SH-SY5Y (cell line): ENCODE data around the gene CFD.

ENCODE experiments used
- GATA2 ChIP-seq: IDR thresholded peaks from 2 replicates; pipeline ENCODE4 v1.6.1; 2011; ENCODE audit warnings: mild to moderate bottlenecking, low read depth, low read length
- GATA3 ChIP-seq: IDR thresholded peaks from 2 replicates; pipeline ENCODE4 v1.6.1; 2011; ENCODE audit warnings: low read depth, mild to moderate bottlenecking, low read length, moderate library complexity

CFD gene

GRCh38 chr19:899336-900042, 40.0 kb downstream of the CFD start:
- TF ChIP-seq GATA3 (no peak), GATA2 (no peak)

GRCh38 chr19:900043-900301, 40.5 kb downstream of the CFD start:
- TF ChIP-seq GATA3 = no peak
- no peak for TF ChIP-seq GATA2

- TF ChIP-seq GATA3 (no peak), GATA2 (no peak)
Measured at GRCh38 chr19:900302-901111, 41.0 kb downstream of the CFD start.

GRCh38 chr19:901216-902092, 42.0 kb downstream of the CFD start:
- TF ChIP-seq GATA2 = no peak
- TF ChIP-seq GATA3 = no peak

GRCh38 chr19:902093-902370, 42.6 kb downstream of the CFD start:
- TF ChIP-seq GATA2 = no peak
- no peak for TF ChIP-seq GATA3

- TF ChIP-seq GATA3 (no peak), GATA2 (no peak)
Measured at GRCh38 chr19:902446-903226, 43.2 kb downstream of the CFD start.

GRCh38 chr19:903266-903797, 43.9 kb downstream of the CFD start:
- no peak for TF ChIP-seq GATA2
- TF ChIP-seq GATA3 = no peak

- TF ChIP-seq GATA2 (no peak), GATA3 (no peak)
Measured at GRCh38 chr19:904545-904944, 45.1 kb downstream of the CFD start.

GRCh38 chr19:906480-906879, 47.0 kb downstream of the CFD start:
- no peak for TF ChIP-seq GATA3

- TF ChIP-seq GATA2 = no peak
- TF ChIP-seq GATA3 = no peak
Measured at GRCh38 chr19:907183-907853, 47.9 kb downstream of the CFD start.

- no peak for TF ChIP-seq GATA3
- TF ChIP-seq GATA2 = no peak
Measured at GRCh38 chr19:911197-912033, 52.0 kb downstream of the CFD start.
